ENCODE measurements around the gene ATP5IF1.

The ATP5IF1 gene

DNA sequence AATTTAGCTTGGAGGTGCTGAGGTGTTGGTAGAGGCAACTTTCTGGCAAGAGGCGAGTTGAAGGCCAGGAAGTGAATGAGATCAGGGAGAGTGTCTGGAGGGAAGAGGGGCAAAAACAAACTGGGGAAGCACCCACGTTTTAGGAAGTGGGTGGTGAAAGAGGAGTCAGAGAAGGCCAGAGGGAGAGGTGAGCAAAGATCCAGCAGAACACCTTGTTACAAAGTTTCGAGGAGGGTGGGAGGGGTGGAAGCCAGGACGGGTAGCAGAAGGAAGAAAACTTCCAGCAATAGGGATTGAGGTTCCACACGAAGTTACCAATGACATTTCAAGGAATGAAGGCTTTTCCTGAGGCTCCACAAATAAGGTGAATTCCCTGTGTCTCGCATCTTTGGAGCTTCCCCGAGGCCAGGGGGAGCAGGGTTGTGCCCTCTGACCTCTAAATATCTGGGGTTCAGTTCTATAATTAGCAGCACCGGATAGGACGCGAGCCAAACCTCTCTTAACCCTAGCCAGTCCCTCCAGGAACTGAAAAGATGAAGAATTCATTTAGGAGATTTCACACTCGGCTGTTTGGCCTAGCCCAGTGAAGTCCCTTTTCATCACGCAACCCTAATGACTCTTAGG is 22.8 kb downstream of the ATP5IF1 start:
- no peak for DNase-seq (ENCODE audit: extremely low read depth, insufficient read length)
- Histone ChIP-seq H3K27me3 (replicated peaks; ENCODE audit: control insufficient read depth, insufficient read depth, low read length) (no peaks in the 10 kb centered on the region), H3K36me3 (ENCODE audit: control insufficient read depth, insufficient read depth, low read length) (no peaks in the 10 kb centered on the region; the same call in none of the 2 replicates), H3K4me3 (replicated peaks; ENCODE audit: low read depth, low read length) (peak overlapping the region; percentile 43)
- TF ChIP-seq, protein P1, sequence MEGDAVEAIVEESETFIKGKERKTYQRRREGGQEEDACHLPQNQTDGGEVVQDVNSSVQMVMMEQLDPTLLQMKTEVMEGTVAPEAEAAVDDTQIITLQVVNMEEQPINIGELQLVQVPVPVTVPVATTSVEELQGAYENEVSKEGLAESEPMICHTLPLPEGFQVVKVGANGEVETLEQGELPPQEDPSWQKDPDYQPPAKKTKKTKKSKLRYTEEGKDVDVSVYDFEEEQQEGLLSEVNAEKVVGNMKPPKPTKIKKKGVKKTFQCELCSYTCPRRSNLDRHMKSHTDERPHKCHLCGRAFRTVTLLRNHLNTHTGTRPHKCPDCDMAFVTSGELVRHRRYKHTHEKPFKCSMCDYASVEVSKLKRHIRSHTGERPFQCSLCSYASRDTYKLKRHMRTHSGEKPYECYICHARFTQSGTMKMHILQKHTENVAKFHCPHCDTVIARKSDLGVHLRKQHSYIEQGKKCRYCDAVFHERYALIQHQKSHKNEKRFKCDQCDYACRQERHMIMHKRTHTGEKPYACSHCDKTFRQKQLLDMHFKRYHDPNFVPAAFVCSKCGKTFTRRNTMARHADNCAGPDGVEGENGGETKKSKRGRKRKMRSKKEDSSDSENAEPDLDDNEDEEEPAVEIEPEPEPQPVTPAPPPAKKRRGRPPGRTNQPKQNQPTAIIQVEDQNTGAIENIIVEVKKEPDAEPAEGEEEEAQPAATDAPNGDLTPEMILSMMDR (IDR thresholded peaks at IDR 0.05; ENCODE audit: insufficient read depth, low read length, poor library complexity, severe bottlenecking): no peak

DNA sequence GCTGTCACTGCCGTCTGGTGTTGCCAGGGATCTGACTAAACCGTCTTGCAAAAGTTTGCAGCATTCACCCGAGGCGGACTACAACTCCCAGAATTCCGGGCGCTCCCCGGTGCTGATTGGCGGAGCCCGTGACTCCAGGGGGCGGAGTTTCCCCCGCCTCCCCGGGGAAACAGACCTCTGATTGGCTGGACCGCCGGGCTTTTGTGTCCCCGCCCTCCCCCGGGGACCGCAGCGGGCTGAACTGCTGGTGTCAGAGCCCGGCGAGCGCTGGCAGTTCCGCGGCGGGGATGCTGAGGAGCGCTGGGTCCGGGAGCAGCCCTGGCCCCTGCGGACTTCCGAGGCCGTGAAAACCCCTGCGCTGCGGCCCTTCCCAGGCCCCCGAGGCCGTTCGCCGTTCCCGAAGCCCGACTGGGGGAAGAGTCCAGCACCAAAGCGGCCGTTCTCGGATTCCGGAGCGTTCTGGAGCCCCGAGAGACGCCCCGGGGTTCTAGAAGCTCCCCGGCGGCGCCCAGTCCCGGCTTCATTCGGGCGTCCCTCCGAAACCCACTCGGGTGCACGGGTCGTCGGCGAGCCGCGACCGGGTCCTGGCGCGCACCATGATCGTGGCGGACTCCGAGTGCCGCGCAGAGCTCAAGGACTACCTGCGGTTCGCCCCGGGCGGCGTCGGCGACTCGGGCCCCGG is 23.5 kb downstream of the ATP5IF1 start, which contains the start of gene SESN2:
SESN2 (plus strand) TSS at position 267 of the 682 bp plus-strand sequence; CDS start at position 597, 330 bp downstream.
- TF ChIP-seq, protein P1 (IDR thresholded peaks at IDR 0.05; ENCODE audit: insufficient read depth, low read length, poor library complexity, severe bottlenecking): no peak
- peak within 1 kb of the TSS; percentile 94 for H3K4me3 ChIP-seq (replicated peaks; ENCODE audit: low read depth, low read length)
- DNase-seq (ENCODE audit: extremely low read depth, insufficient read length): peak; percentile 98
- H3K27me3 ChIP-seq (replicated peaks; ENCODE audit: control insufficient read depth, insufficient read depth, low read length): no peaks in the 10 kb centered on the region
- no peaks in the 10 kb centered on the region; the same call in none of the 2 replicates for H3K36me3 ChIP-seq (ENCODE audit: control insufficient read depth, insufficient read depth, low read length)

- peak; percentile 38 for DNase-seq (ENCODE audit: extremely low read depth, insufficient read length)
- Histone ChIP-seq H3K36me3 (ENCODE audit: control insufficient read depth, insufficient read depth, low read length) (no peaks in the 10 kb centered on the region; the same call in none of the 2 replicates), H3K4me3 (replicated peaks; ENCODE audit: low read depth, low read length) (peak overlapping the region; percentile 94), H3K27me3 (replicated peaks; ENCODE audit: control insufficient read depth, insufficient read depth, low read length) (no peaks in the 10 kb centered on the region)
- TF ChIP-seq, protein P1 (IDR thresholded peaks at IDR 0.05; ENCODE audit: insufficient read depth, low read length, poor library complexity, severe bottlenecking): no peak
Observed at GRCh38 chr1:28259934-28260802, 24.2 kb downstream of the ATP5IF1 start.

DNA sequence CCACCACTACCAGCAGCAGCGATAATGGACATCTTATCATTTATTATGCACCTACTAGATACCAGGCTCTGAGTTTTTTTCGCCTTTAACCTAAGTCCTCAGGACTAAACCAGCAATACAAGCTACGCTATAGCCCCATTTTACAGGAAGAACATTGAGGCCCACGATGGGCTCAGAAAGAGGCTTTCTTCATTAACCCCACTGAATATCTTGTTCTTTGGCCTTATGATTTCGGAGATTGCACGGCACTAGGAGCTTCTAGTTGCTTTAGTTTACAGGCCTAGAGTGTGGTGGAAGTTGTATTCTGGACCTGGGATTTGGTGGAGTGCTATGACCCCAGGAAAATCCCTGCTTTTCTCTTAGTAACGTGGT is 24.9 kb downstream of the ATP5IF1 start:
- Histone ChIP-seq H3K36me3 (ENCODE audit: control insufficient read depth, insufficient read depth, low read length) (no peaks in the 10 kb centered on the region; the same call in none of the 2 replicates), H3K27me3 (replicated peaks; ENCODE audit: control insufficient read depth, insufficient read depth, low read length) (no peaks in the 10 kb centered on the region), H3K4me3 (replicated peaks; ENCODE audit: low read depth, low read length) (peak overlapping the region; percentile 94)
- DNase-seq (ENCODE audit: extremely low read depth, insufficient read length): no peak
- TF ChIP-seq, protein P1 (IDR thresholded peaks at IDR 0.05; ENCODE audit: insufficient read depth, low read length, poor library complexity, severe bottlenecking): no peak

- H3K27me3 ChIP-seq (replicated peaks; ENCODE audit: control insufficient read depth, insufficient read depth, low read length): no peaks in the 10 kb centered on the region
- TF ChIP-seq, protein P1 (IDR thresholded peaks at IDR 0.05; ENCODE audit: insufficient read depth, low read length, poor library complexity, severe bottlenecking): no peak
- DNase-seq (ENCODE audit: extremely low read depth, insufficient read length): no peak
- no peaks in the 10 kb centered on the region; the same call in none of the 2 replicates for H3K36me3 ChIP-seq (ENCODE audit: control insufficient read depth, insufficient read depth, low read length)
- H3K4me3 ChIP-seq (replicated peaks; ENCODE audit: low read depth, low read length): no peak overlapping the region
Observed at GRCh38 chr1:28264897-28265296, 29.0 kb downstream of the ATP5IF1 start.
